ENCODE results near the gene CAPN14.

- no peak for TF ChIP-seq CTCF (conservative IDR thresholded peaks at IDR 0.05 in 1 of 2, IDR thresholded peaks at IDR 0.05 in 1 of 2; ENCODE audit: extremely low read depth in 1 of 2, insufficient read depth in 1 of 2, low read depth in 1 of 2, low read length in 2 of 2)
- TF ChIP-seq EZH2 (IDR thresholded peaks at IDR 0.05; ENCODE audit: borderline replicate concordance, low read length): no peak
These were observed 581 bp downstream of the CAPN14 start for GRCh38 chr2:31216734-31217133.

All from mammary epithelial cell (primary cell).